H9 (cell line): ENCODE results near the gene EDAR. TPM values are rescaled to one million over a fixed set of nuclear protein-coding genes. Genes with fewer than 3 reads are reported as not detected.

Source experiments
- DNase-seq: peaks from one replicate; pipeline ENCODE4 v3.0.0-alpha.2; 2017
- H2AFZ ChIP-seq: one replicate; pipeline ENCODE4 v1.6.1; 2013; ENCODE audit warnings: mild to moderate bottlenecking, low read length, control low read depth, moderate library complexity
- H2AK5ac ChIP-seq: 2 replicates; pipeline ENCODE4 v1.6.1; 2013; ENCODE audit warnings: low read length, control low read depth, mixed read lengths; ENCODE audit not compliant: insufficient read length
- H2BK120ac ChIP-seq: one replicate; pipeline ENCODE4 v1.6.1; 2013; ENCODE audit warnings: low read depth, mild to moderate bottlenecking, low read length, control low read depth, inconsistent platforms; ENCODE audit not compliant: poor library complexity, severe bottlenecking
- H2BK12ac ChIP-seq: 2 replicates; pipeline ENCODE4 v1.6.1; 2013; ENCODE audit warnings: low read length, control low read depth, mixed read lengths, low read depth; ENCODE audit not compliant: insufficient read length
- H2BK15ac ChIP-seq: 2 replicates; pipeline ENCODE4 v1.6.1; 2013; ENCODE audit warnings: low read depth, low read length, control low read depth
- H2BK20ac ChIP-seq: one replicate; pipeline ENCODE4 v1.6.1; 2013; ENCODE audit warnings: low read depth, mild to moderate bottlenecking, low read length, control low read depth, inconsistent platforms; ENCODE audit not compliant: poor library complexity, severe bottlenecking
- H2BK5ac ChIP-seq: 2 replicates; pipeline ENCODE4 v1.6.1; 2013; ENCODE audit warnings: low read length, control low read depth, mixed read lengths; ENCODE audit not compliant: insufficient read length
- H3K14ac ChIP-seq: 2 replicates; pipeline ENCODE4 v1.6.1; 2013; ENCODE audit warnings: low read length, control low read depth; ENCODE audit not compliant: insufficient read depth
- H3K18ac ChIP-seq: 2 replicates; pipeline ENCODE4 v1.6.1; 2013; ENCODE audit warnings: low read depth, mild to moderate bottlenecking, mixed read lengths, low read length, control low read depth; ENCODE audit not compliant: insufficient read length
- H3K23ac ChIP-seq: 2 replicates; pipeline ENCODE4 v1.6.1; 2013; ENCODE audit warnings: low read length, control low read depth, mixed read lengths, low read depth; ENCODE audit not compliant: insufficient read length
- H3K23me2 ChIP-seq: 2 replicates; pipeline ENCODE4 v1.6.1; 2013; ENCODE audit warnings: low read depth, mild to moderate bottlenecking, mixed read lengths, low read length, control low read depth; ENCODE audit not compliant: insufficient read length, poor library complexity, severe bottlenecking
- H3K27ac ChIP-seq: 2 replicates; pipeline ENCODE4 v1.5.1; 2013; ENCODE audit warnings: low read length, control low read depth, mixed read lengths, low read depth; ENCODE audit not compliant: insufficient read length
- H3K27me3 ChIP-seq: 2 replicates; pipeline ENCODE4 v1.6.1; 2013; ENCODE audit warnings: low read length, control low read depth, inconsistent platforms; ENCODE audit not compliant: insufficient read depth
- H3K4ac ChIP-seq: 2 replicates; pipeline ENCODE4 v1.6.1; 2013; ENCODE audit warnings: low read depth, mild to moderate bottlenecking, control low read depth, inconsistent platforms, low read length, moderate library complexity
- H3K4me1 ChIP-seq: 2 replicates; pipeline ENCODE4 v1.6.1; 2013; ENCODE audit warnings: low read length, control low read depth, inconsistent platforms; ENCODE audit not compliant: insufficient read depth
- H3K4me2 ChIP-seq: 2 replicates; pipeline ENCODE4 v1.6.1; 2013; ENCODE audit warnings: low read length, control low read depth, mixed read lengths; ENCODE audit not compliant: insufficient read length, insufficient read depth
- H3K56ac ChIP-seq: 2 replicates; pipeline ENCODE4 v1.6.1; 2013; ENCODE audit warnings: low read depth, mild to moderate bottlenecking, mixed read lengths, low read length, control low read depth; ENCODE audit not compliant: insufficient read length
- H3K79me1 ChIP-seq: 2 replicates; pipeline ENCODE4 v1.6.1; 2013; ENCODE audit warnings: low read depth, mild to moderate bottlenecking, moderate library complexity, low read length, control low read depth, inconsistent platforms; ENCODE audit not compliant: insufficient read depth, poor library complexity, severe bottlenecking
- H3K79me2 ChIP-seq: 2 replicates; pipeline ENCODE4 v1.6.1; 2013; ENCODE audit warnings: low read length, control low read depth, inconsistent platforms; ENCODE audit not compliant: insufficient read depth
- H3K9ac ChIP-seq: 2 replicates; pipeline ENCODE4 v1.6.1; 2013; ENCODE audit warnings: low read length, control low read depth, mixed read lengths; ENCODE audit not compliant: insufficient read length; ENCODE audit errors: extremely low read depth
- H3K9me3 ChIP-seq: one replicate; pipeline ENCODE4 v1.6.1; 2013; ENCODE audit warnings: low read depth, low read length, inconsistent platforms; ENCODE audit not compliant: control insufficient read depth
- H3T11ph ChIP-seq: one replicate; pipeline ENCODE4 v1.6.1; 2013; ENCODE audit warnings: mild to moderate bottlenecking, low read length, control low read depth, inconsistent platforms
- H4K20me1 ChIP-seq: one replicate; pipeline ENCODE4 v1.6.1; 2013; ENCODE audit not compliant: control insufficient read depth, insufficient read length, insufficient read depth
- H4K5ac ChIP-seq: 2 replicates; pipeline ENCODE4 v1.6.1; 2013; ENCODE audit warnings: low read depth, mild to moderate bottlenecking, mixed read lengths, low read length, control low read depth; ENCODE audit not compliant: insufficient read length
- H4K8ac ChIP-seq: replicated peaks from 2 replicates; pipeline ENCODE4 v1.6.1; 2013; ENCODE audit warnings: low read length, control low read depth, mixed read lengths, low read depth; ENCODE audit not compliant: insufficient read length
- H4K91ac ChIP-seq: 2 replicates; pipeline ENCODE4 v1.6.1; 2013; ENCODE audit warnings: low read depth, mild to moderate bottlenecking, moderate library complexity, mixed read lengths, low read length, control low read depth; ENCODE audit not compliant: insufficient read length
- H3K27ac Mint-ChIP-seq, 3 experiments: 2 replicates in 2 of 3; 3 replicates in 1 of 3; pipeline ENCODE4 v1.8.0; 2020 to 2021; ENCODE audit warnings: mixed read lengths in 3 of 3, mild to moderate bottlenecking in 1 of 3, moderate library complexity in 1 of 3
- H3K27me3 Mint-ChIP-seq: 2 replicates; pipeline ENCODE4 v1.8.0; 2021; ENCODE audit warnings: low read depth, mild to moderate bottlenecking, moderate library complexity, mixed read lengths
- H3K36me3 Mint-ChIP-seq, 3 experiments: 2 replicates in 2 of 3; 3 replicates in 1 of 3; pipeline ENCODE4 v1.8.0; 2020 to 2021; ENCODE audit warnings: low read depth in 3 of 3, mixed read lengths in 3 of 3; ENCODE audit not compliant: insufficient read depth in 1 of 3
- H3K4me1 Mint-ChIP-seq, 2 experiments: 2 replicates each; pipeline ENCODE4 v1.8.0; 2020; ENCODE audit warnings: mixed read lengths in 2 of 2
- H3K4me3 Mint-ChIP-seq, 2 experiments: 2 replicates in 1 of 2; 3 replicates in 1 of 2; pipeline ENCODE4 v1.8.0; 2020 to 2021; ENCODE audit warnings: mild to moderate bottlenecking in 2 of 2, mixed read lengths in 2 of 2, moderate library complexity in 1 of 2
- H3K9me3 Mint-ChIP-seq, 2 experiments: 2 replicates in 1 of 2; 3 replicates in 1 of 2; pipeline ENCODE4 v1.8.0; 2020; ENCODE audit warnings: mild to moderate bottlenecking in 2 of 2, mixed read lengths in 2 of 2, moderate library complexity in 1 of 2
- CTCF ChIP-seq: fragments of 200-600 bp; sonication (generic); conservative IDR thresholded peaks from 3 replicates; pipeline ENCODE4 v1.8.0; 2021; ENCODE audit warnings: antibody characterized with exemption, mild to moderate bottlenecking
- WGBS: extraction: QIAGEN DNeasy Blood & Tissue Kit; methylation state at CpG from one replicate; pipeline ENCODE4 v1.1.7; 2013; ENCODE audit warnings: missing lambda C conversion rate, low lambda C conversion rate, mixed read lengths; ENCODE audit not compliant: insufficient read length; ENCODE audit errors: extremely low coverage; 5-methylcytosine and 5-hydroxymethylcytosine counted together
- total RNA-seq: library from RNA; stranded (reverse); gene quantifications from 2 replicates; pipeline ENCODE4 v1.2.1, GENCODE V29; 2021

The EDAR gene
- total RNA-seq, 1 experiment from 2014 or later = not detected

DNA sequence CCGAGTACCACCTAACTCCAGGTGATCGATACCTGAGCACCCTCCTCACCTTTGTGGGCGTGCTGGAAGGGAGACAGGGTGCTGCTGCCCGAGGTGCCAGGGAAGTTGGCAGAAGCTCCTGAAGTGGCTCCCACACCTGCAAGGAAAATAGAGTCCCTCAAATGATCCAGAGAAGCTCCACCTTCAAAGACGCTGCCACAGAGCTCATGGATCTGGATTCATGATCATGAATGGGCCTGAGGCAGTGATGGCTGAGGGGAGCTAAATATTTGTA is 76.5 kb downstream of the EDAR start:
- Histone ChIP-seq H3K4ac (no peak overlapping the region), H2BK120ac (no peak overlapping the region), H2AK5ac (no peak overlapping the region), H4K5ac (no peak overlapping the region), H3K79me2 (no peaks in the 10 kb centered on the region), H3K79me1 (no peaks in the 10 kb centered on the region), H3K9me3 (no peaks in the 10 kb centered on the region), H4K20me1 (no peaks in the 10 kb centered on the region), H3K14ac (no peak overlapping the region), H3K9ac (no peak overlapping the region), H3K27me3 (no peaks in the 10 kb centered on the region), H2BK12ac (no peak overlapping the region), H2BK15ac (no peak overlapping the region), H2BK5ac (no peak overlapping the region), H4K8ac (no peak overlapping the region), H3K23ac (no peak overlapping the region), H3T11ph (no peak overlapping the region), H2AFZ (no peak overlapping the region), H3K4me2 (no peak overlapping the region), H3K27ac (no peak overlapping the region), H3K23me2 (no peaks in the 10 kb centered on the region), H2BK20ac (no peak overlapping the region), H3K18ac (no peak overlapping the region), H4K91ac (no peak overlapping the region), H3K56ac (no peak overlapping the region), H3K4me1 (no peaks in the 10 kb centered on the region)
- DNase-seq = no peak
- no peak for TF ChIP-seq CTCF
- H3K9me3 Mint-ChIP-seq = no peaks in the 10 kb centered on the region
- WGBS = no CpG with 5 or more reads among the region's 5 CpGs
- no peak overlapping the region; a peak in 1 of 7 replicates for H3K27ac Mint-ChIP-seq
- H3K36me3 Mint-ChIP-seq = no peaks in the 10 kb centered on the region
- H3K4me3 Mint-ChIP-seq = no peak overlapping the region
- H3K4me1 Mint-ChIP-seq = no peaks in the 10 kb centered on the region
- peaks cover 2% of the 10 kb centered on the region; the same call in 1 of the 2 replicates for H3K27me3 Mint-ChIP-seq
